H9 (cell line): ENCODE measurements around the gene IFIT1B. TPM values are rescaled to one million over a fixed set of nuclear protein-coding genes. Genes with fewer than 3 reads are reported as not detected.
A peak's percentile ranks its signal among the peaks of the same experiment; 100 is the strongest.

ENCODE experiments used
- DNase-seq: peaks from one replicate; pipeline ENCODE4 v3.0.0-alpha.2; 2017
- H2AFZ ChIP-seq: one replicate; pipeline ENCODE4 v1.6.1; 2013; ENCODE audit warnings: mild to moderate bottlenecking, low read length, control low read depth, moderate library complexity
- H2AK5ac ChIP-seq: 2 replicates; pipeline ENCODE4 v1.6.1; 2013; ENCODE audit warnings: low read length, control low read depth, mixed read lengths; ENCODE audit not compliant: insufficient read length
- H2BK120ac ChIP-seq: one replicate; pipeline ENCODE4 v1.6.1; 2013; ENCODE audit warnings: low read depth, mild to moderate bottlenecking, low read length, control low read depth, inconsistent platforms; ENCODE audit not compliant: poor library complexity, severe bottlenecking
- H2BK12ac ChIP-seq: 2 replicates; pipeline ENCODE4 v1.6.1; 2013; ENCODE audit warnings: low read length, control low read depth, mixed read lengths, low read depth; ENCODE audit not compliant: insufficient read length
- H2BK15ac ChIP-seq: 2 replicates; pipeline ENCODE4 v1.6.1; 2013; ENCODE audit warnings: low read depth, low read length, control low read depth
- H2BK20ac ChIP-seq: one replicate; pipeline ENCODE4 v1.6.1; 2013; ENCODE audit warnings: low read depth, mild to moderate bottlenecking, low read length, control low read depth, inconsistent platforms; ENCODE audit not compliant: poor library complexity, severe bottlenecking
- H2BK5ac ChIP-seq: 2 replicates; pipeline ENCODE4 v1.6.1; 2013; ENCODE audit warnings: low read length, control low read depth, mixed read lengths; ENCODE audit not compliant: insufficient read length
- H3K14ac ChIP-seq: 2 replicates; pipeline ENCODE4 v1.6.1; 2013; ENCODE audit warnings: low read length, control low read depth; ENCODE audit not compliant: insufficient read depth
- H3K18ac ChIP-seq: 2 replicates; pipeline ENCODE4 v1.6.1; 2013; ENCODE audit warnings: low read depth, mild to moderate bottlenecking, mixed read lengths, low read length, control low read depth; ENCODE audit not compliant: insufficient read length
- H3K23ac ChIP-seq: 2 replicates; pipeline ENCODE4 v1.6.1; 2013; ENCODE audit warnings: low read length, control low read depth, mixed read lengths, low read depth; ENCODE audit not compliant: insufficient read length
- H3K23me2 ChIP-seq: 2 replicates; pipeline ENCODE4 v1.6.1; 2013; ENCODE audit warnings: low read depth, mild to moderate bottlenecking, mixed read lengths, low read length, control low read depth; ENCODE audit not compliant: insufficient read length, poor library complexity, severe bottlenecking
- H3K27ac ChIP-seq: 2 replicates; pipeline ENCODE4 v1.5.1; 2013; ENCODE audit warnings: low read length, control low read depth, mixed read lengths, low read depth; ENCODE audit not compliant: insufficient read length
- H3K27me3 ChIP-seq: 2 replicates; pipeline ENCODE4 v1.6.1; 2013; ENCODE audit warnings: low read length, control low read depth, inconsistent platforms; ENCODE audit not compliant: insufficient read depth
- H3K4ac ChIP-seq: 2 replicates; pipeline ENCODE4 v1.6.1; 2013; ENCODE audit warnings: low read depth, mild to moderate bottlenecking, control low read depth, inconsistent platforms, low read length, moderate library complexity
- H3K4me1 ChIP-seq: 2 replicates; pipeline ENCODE4 v1.6.1; 2013; ENCODE audit warnings: low read length, control low read depth, inconsistent platforms; ENCODE audit not compliant: insufficient read depth
- H3K4me2 ChIP-seq: 2 replicates; pipeline ENCODE4 v1.6.1; 2013; ENCODE audit warnings: low read length, control low read depth, mixed read lengths; ENCODE audit not compliant: insufficient read length, insufficient read depth
- H3K56ac ChIP-seq: 2 replicates; pipeline ENCODE4 v1.6.1; 2013; ENCODE audit warnings: low read depth, mild to moderate bottlenecking, mixed read lengths, low read length, control low read depth; ENCODE audit not compliant: insufficient read length
- H3K79me1 ChIP-seq: 2 replicates; pipeline ENCODE4 v1.6.1; 2013; ENCODE audit warnings: low read depth, mild to moderate bottlenecking, moderate library complexity, low read length, control low read depth, inconsistent platforms; ENCODE audit not compliant: insufficient read depth, poor library complexity, severe bottlenecking
- H3K79me2 ChIP-seq: 2 replicates; pipeline ENCODE4 v1.6.1; 2013; ENCODE audit warnings: low read length, control low read depth, inconsistent platforms; ENCODE audit not compliant: insufficient read depth
- H3K9ac ChIP-seq: 2 replicates; pipeline ENCODE4 v1.6.1; 2013; ENCODE audit warnings: low read length, control low read depth, mixed read lengths; ENCODE audit not compliant: insufficient read length; ENCODE audit errors: extremely low read depth
- H3K9me3 ChIP-seq: one replicate; pipeline ENCODE4 v1.6.1; 2013; ENCODE audit warnings: low read depth, low read length, inconsistent platforms; ENCODE audit not compliant: control insufficient read depth
- H3T11ph ChIP-seq: one replicate; pipeline ENCODE4 v1.6.1; 2013; ENCODE audit warnings: mild to moderate bottlenecking, low read length, control low read depth, inconsistent platforms
- H4K20me1 ChIP-seq: one replicate; pipeline ENCODE4 v1.6.1; 2013; ENCODE audit not compliant: control insufficient read depth, insufficient read length, insufficient read depth
- H4K5ac ChIP-seq: 2 replicates; pipeline ENCODE4 v1.6.1; 2013; ENCODE audit warnings: low read depth, mild to moderate bottlenecking, mixed read lengths, low read length, control low read depth; ENCODE audit not compliant: insufficient read length
- H4K8ac ChIP-seq: replicated peaks from 2 replicates; pipeline ENCODE4 v1.6.1; 2013; ENCODE audit warnings: low read length, control low read depth, mixed read lengths, low read depth; ENCODE audit not compliant: insufficient read length
- H4K91ac ChIP-seq: 2 replicates; pipeline ENCODE4 v1.6.1; 2013; ENCODE audit warnings: low read depth, mild to moderate bottlenecking, moderate library complexity, mixed read lengths, low read length, control low read depth; ENCODE audit not compliant: insufficient read length
- H3K27ac Mint-ChIP-seq, 3 experiments: 2 replicates in 2 of 3; 3 replicates in 1 of 3; pipeline ENCODE4 v1.8.0; 2020 to 2021; ENCODE audit warnings: mixed read lengths in 3 of 3, mild to moderate bottlenecking in 1 of 3, moderate library complexity in 1 of 3
- H3K27me3 Mint-ChIP-seq: 2 replicates; pipeline ENCODE4 v1.8.0; 2021; ENCODE audit warnings: low read depth, mild to moderate bottlenecking, moderate library complexity, mixed read lengths
- H3K36me3 Mint-ChIP-seq, 3 experiments: 2 replicates in 2 of 3; 3 replicates in 1 of 3; pipeline ENCODE4 v1.8.0; 2020 to 2021; ENCODE audit warnings: low read depth in 3 of 3, mixed read lengths in 3 of 3; ENCODE audit not compliant: insufficient read depth in 1 of 3
- H3K4me1 Mint-ChIP-seq, 2 experiments: 2 replicates each; pipeline ENCODE4 v1.8.0; 2020; ENCODE audit warnings: mixed read lengths in 2 of 2
- H3K4me3 Mint-ChIP-seq, 2 experiments: 2 replicates in 1 of 2; 3 replicates in 1 of 2; pipeline ENCODE4 v1.8.0; 2020 to 2021; ENCODE audit warnings: mild to moderate bottlenecking in 2 of 2, mixed read lengths in 2 of 2, moderate library complexity in 1 of 2
- H3K9me3 Mint-ChIP-seq, 2 experiments: 2 replicates in 1 of 2; 3 replicates in 1 of 2; pipeline ENCODE4 v1.8.0; 2020; ENCODE audit warnings: mild to moderate bottlenecking in 2 of 2, mixed read lengths in 2 of 2, moderate library complexity in 1 of 2
- CTCF ChIP-seq: fragments of 200-600 bp; sonication (generic); conservative IDR thresholded peaks from 3 replicates; pipeline ENCODE4 v1.8.0; 2021; ENCODE audit warnings: antibody characterized with exemption, mild to moderate bottlenecking
- WGBS: extraction: QIAGEN DNeasy Blood & Tissue Kit; methylation state at CpG from one replicate; pipeline ENCODE4 v1.1.7; 2013; ENCODE audit warnings: missing lambda C conversion rate, low lambda C conversion rate, mixed read lengths; ENCODE audit not compliant: insufficient read length; ENCODE audit errors: extremely low coverage; 5-methylcytosine and 5-hydroxymethylcytosine counted together
- total RNA-seq: library from RNA; stranded (reverse); gene quantifications from 2 replicates; pipeline ENCODE4 v1.2.1, GENCODE V29; 2021

The IFIT1B gene
- total RNA-seq, 1 experiment from 2014 or later: not detected

GRCh38 chr10:89392974-89393373 is 15.1 kb downstream of the IFIT1B start:
- H3K79me1 ChIP-seq: no peaks in the 10 kb centered on the region
- no peak overlapping the region for H3K27ac ChIP-seq
- H2BK20ac ChIP-seq: no peak overlapping the region
- no peak overlapping the region for H3T11ph ChIP-seq
- no peak overlapping the region for H3K4ac ChIP-seq
- no peak overlapping the region for H3K56ac ChIP-seq
- no peak overlapping the region for H2BK5ac ChIP-seq
- no peaks in the 10 kb centered on the region for H3K27me3 Mint-ChIP-seq
- H2BK120ac ChIP-seq: no peak overlapping the region
- H2BK15ac ChIP-seq: no peak overlapping the region
- no peak overlapping the region for H4K8ac ChIP-seq
- no peak overlapping the region for H4K91ac ChIP-seq
- no peak overlapping the region for H3K4me3 Mint-ChIP-seq
- H3K79me2 ChIP-seq: no peaks in the 10 kb centered on the region
- peaks cover 4 to 5% of the 10 kb centered on the region in 2 experiments; a peak in 4 of 5 replicates for H3K9me3 Mint-ChIP-seq
- H3K9ac ChIP-seq: no peak overlapping the region
- no peak for DNase-seq
- H2AFZ ChIP-seq: peak overlapping the region; percentile 78
- no peaks in the 10 kb centered on the region for H4K20me1 ChIP-seq
- H3K23ac ChIP-seq: no peak overlapping the region
- H3K27me3 ChIP-seq: no peaks in the 10 kb centered on the region
- H3K18ac ChIP-seq: no peak overlapping the region
- peaks cover 2% of the 10 kb centered on the region for H3K23me2 ChIP-seq
- no peak overlapping the region for H3K4me2 ChIP-seq
- no peak overlapping the region for H3K14ac ChIP-seq
- H3K4me1 ChIP-seq: peaks cover 4% of the 10 kb centered on the region; the same call in 1 of the 2 replicates
- H3K36me3 Mint-ChIP-seq: peaks cover 1 to 7% (median 3%) of the 10 kb centered on the region in 3 experiments; a peak in 5 of 7 replicates
- no peaks in the 10 kb centered on the region for H3K9me3 ChIP-seq
- TF ChIP-seq CTCF: no peak
- no peak overlapping the region for H2AK5ac ChIP-seq
- H3K27ac Mint-ChIP-seq: no peak overlapping the region
- no CpG with 5 or more reads among the region's 2 CpGs for WGBS
- no peak overlapping the region for H2BK12ac ChIP-seq
- H3K4me1 Mint-ChIP-seq: peaks cover 9 to 11% of the 10 kb centered on the region in 2 experiments
- H4K5ac ChIP-seq: no peak overlapping the region
